Stimulated activated CD4-positive, alpha-beta T cell treated with anti-CD3 and anti-CD28 coated beads, Interleukin-4, amount 100 ng/mL, for 24 hours (primary cell): ENCODE measurements around the gene VWC2.
"Not testable (repeated sequence)": the region's sequence is repeated elsewhere in the genome, so short reads cannot be mapped to it uniquely, and the experiment has no call there.

Source experiments
- DNase-seq: peaks from one replicate; pipeline ENCODE4 v3.0.0-alpha.2; 2020

VWC2 gene

GRCh38 chr7:49787980-49788379, 14.5 kb downstream of the VWC2 start:
- no peak for DNase-seq

GRCh38 chr7:49788455-49789059, 15.1 kb downstream of the VWC2 start:
- no peak for DNase-seq

DNA sequence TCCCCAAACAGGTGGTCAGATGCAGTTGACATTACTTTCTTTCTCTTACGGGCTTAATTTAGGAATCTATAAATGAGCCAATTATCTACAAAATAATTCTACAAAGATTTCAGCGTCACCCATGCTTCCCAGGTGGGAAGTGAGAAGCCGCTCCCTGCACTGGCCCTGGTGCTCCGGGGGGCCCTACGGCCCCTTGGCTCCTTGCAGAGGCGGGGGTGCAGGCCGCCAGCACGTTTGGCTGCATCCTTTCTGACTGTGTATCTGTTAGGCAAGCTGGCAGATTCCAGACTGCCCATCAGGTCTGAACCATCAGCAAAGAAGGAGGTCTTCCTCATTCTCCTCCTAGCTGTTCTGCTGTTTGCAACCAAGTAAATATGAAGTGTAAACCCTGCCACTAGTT, 16.3 kb downstream of the VWC2 start:
- DNase-seq = no peak

DNA sequence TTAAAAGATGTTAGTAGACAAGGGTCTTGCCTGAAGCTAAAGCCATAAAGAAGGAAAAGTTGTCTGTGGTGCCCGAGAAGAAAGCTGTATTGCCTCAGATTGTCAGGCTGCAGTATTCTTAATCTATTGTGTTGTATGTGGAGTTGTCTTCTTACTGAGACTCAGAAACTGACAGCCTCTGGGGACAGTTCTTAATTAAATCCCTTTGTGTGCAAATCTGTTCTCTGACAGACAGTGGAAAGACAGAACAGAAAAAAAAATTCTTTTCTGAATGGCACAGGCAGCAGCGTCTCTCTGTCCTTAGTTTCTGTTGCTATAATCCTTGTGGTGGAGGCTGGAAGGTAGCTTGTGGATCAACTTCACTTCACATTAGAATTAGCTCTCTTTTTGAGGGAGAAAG, 16.8 kb downstream of the VWC2 start:
- DNase-seq = no peak

DNA sequence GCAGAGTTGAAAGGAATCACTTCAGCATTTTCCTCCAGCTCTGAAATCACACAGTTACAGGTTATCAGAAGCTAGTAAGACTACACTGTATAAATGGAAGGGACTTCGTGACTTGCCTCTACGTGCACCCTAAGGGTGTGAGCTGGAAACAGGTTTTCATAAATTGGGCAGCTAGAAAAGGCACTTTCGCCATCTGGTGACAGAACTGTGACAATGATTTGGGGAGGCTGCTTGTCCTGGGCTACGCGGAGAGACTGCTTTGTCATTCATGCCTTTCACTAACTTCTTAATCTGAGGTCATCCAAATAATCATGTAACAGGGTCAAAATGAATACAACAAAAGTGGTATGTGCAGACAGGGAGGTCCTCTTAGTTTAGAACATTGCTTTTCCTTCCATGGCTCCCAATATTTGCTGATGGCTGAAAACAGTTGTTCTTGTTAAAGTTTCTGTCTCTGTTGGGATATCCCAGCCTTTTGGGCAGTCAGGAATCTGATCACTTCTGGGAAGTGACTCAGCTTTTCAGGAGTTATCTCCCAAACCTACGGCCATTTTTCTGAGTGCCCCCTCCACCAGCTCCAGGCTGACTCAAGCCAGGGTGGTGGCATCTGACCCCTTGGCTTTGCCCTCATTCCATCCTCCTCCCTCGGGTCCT, 17.8 kb downstream of the VWC2 start:
- no peak for DNase-seq

DNA sequence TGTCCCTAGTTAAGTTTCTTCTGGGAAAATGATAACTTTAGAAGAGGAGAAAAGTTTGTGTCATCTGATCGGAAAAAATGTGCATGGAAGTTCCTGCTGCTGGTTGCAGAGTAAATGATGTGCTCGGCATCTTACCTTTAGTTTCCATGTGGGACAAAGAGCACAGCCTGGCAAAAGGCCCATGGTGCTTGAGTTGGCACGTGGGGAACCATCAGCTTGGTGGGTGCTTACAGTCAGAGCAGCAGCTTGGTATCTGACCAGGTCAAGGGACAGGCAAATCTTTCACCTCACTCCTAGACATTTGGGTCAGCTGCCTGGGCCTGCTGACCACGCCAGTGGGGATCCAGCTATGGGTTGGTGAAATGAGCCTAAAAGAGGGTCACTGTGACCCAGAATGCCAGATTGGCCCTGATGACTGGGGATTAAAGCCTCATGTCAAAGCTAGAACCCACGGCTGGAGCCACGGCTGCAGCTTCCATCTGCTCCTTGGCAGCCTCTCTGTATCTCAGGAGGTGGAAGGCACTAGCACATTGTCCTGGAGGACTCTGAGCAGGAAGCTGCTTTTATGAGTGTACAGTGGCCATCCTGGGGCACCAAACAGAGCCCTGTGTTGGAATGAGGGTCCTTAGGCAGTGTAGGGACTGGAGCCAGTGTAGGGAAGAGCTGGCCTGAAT, 24.7 kb downstream of the VWC2 start:
- no peak for DNase-seq

DNA sequence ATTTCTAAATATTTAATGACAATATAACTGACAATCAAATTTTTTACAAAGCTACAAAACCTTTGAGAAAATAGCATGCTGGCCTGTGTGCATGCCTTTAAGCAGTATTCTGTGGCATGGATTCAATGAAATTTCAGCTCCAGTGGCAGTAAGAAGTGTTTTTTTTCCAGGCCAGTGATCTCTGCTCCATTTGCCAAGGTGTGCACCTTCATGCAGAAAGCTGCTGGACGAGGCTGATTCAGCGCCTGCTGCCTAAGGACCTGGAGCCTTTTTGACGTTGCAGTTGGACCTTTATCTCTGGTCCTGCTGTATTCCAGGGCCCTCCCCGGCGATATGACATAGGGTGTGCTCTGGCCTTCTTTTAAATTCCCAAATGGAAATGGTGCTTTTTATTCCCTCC, 26.6 kb downstream of the VWC2 start:
- no peak for DNase-seq

- no peak for DNase-seq
Observed at GRCh38 chr7:49802600-49802999, 29.2 kb downstream of the VWC2 start.

DNA sequence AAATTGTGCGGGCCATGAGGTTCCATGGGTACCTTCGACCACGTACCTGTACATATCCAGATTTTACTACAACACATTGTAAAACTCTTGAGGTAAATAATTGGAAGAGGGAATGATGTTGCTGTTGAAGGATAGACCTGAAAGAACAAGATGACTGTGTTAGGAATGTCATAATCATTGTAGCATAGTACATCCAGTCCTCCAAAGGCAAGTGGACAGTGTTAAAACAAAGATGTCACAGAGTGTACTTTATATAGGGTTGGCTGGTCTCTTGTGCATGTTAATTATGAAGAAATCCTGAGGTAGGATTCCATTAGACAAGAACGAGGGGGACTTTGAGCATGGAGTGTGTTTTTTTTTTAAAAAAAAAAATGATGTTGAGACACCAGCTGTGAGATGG, 30.4 kb downstream of the VWC2 start:
- no peak for DNase-seq

DNA sequence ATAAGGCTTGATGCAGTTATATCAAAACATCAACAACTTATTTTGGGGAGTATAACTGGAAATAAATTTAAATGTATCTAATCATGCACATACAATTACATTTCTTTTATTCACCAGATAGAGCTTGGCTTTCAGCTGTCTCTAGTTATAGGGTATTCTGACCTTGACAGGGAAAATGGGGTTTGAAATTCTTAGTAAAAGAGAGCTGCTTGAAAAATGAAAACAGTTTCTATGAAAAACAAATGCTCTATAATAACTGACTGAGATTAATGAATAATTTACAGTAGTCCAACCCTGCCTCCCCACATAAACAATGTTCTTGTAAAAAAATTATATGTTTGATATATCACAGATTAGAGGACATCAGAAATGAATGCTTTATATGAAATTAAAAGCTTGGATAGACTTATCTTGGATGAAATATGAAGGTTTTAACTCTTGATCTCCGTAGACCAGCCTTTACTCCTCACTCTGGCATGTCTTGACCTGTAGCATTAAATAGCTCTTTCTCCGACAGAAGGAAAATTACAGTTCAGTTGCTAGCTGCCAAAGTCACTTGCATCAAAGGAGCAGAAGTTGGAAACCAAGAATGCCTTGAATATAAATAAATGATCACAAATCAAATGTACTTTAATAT, 32.1 kb downstream of the VWC2 start:
- DNase-seq = no peak

GRCh38 chr7:49812534-49812933, 39.1 kb downstream of the VWC2 start:
- DNase-seq = no peak

GRCh38 chr7:49817279-49817678, 43.8 kb downstream of the VWC2 start:
- DNase-seq = no peak

GRCh38 chr7:49821181-49821580, 47.7 kb downstream of the VWC2 start:
- DNase-seq = no peak

GRCh38 chr7:49822856-49823255, 49.4 kb downstream of the VWC2 start:
- no peak for DNase-seq

DNA sequence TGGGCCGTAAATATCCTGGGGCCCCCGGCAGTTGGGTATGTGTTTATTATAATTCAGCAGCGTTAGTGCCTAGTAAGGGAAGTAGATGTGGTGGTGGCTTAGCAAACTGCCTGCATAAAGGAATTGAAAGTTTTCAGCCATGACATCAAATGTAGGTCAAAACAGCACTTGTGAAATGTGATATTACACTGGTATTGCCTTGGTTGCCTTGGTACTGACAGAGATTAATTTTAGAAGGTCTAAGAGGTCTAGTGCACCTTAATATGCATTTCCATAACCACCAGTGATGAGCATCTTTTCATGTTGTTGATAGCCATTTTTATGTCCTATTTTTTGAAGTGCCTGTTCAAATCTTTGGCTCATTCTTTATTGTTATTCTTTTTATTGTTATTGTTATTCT, 50.1 kb downstream of the VWC2 start:
- DNase-seq = no peak

- no peak for DNase-seq
Observed at GRCh38 chr7:49839863-49840645, 66.6 kb downstream of the VWC2 start.

GRCh38 chr7:49840751-49841405, 67.4 kb downstream of the VWC2 start:
- no peak for DNase-seq

GRCh38 chr7:49845626-49846025, 72.2 kb downstream of the VWC2 start:
- DNase-seq = no peak

- DNase-seq = no peak
Observed at GRCh38 chr7:49848211-49848841, 74.9 kb downstream of the VWC2 start.

- no peak for DNase-seq
Observed at GRCh38 chr7:49850921-49851613, 77.6 kb downstream of the VWC2 start.

GRCh38 chr7:49851614-49851934, 78.1 kb downstream of the VWC2 start:
- DNase-seq = not testable (repeated sequence)
